HG03066 (cell line): ENCODE results near the gene TIPARP.
"Not testable (repeated sequence)": the region's sequence is repeated elsewhere in the genome, so short reads cannot be mapped to it uniquely, and the experiment has no call there.

Experiments
- ATAC-seq: cut with Tn5 transposase; IDR thresholded peaks from one replicate; pipeline ENCODE4 v1.9.1; 2021; ENCODE audit warnings: low read depth; ENCODE audit not compliant: unreplicated experiment

The TIPARP gene

DNA sequence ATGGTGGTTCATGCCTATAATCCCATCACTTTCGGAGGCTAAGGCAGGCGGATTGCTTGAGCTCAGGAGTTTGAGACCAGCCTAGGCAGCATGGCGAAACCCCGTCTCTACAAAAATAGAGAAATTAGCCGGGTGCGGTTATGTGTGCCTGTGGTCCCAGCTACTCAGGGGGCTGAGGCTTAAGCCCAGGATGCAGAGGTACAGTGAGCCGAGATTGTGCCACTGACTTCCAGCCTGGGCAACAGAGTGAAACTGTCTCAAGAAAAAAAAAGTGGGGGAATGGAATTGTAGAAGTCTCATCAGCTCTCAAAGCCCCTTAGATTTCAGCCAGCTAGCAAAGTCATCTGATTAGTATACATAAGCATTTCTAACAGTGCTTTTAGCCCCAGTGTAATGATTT, 33.2 kb downstream of the TIPARP start:
- ATAC-seq = no peak

GRCh38 chr3:156710429-156710828, 36.0 kb downstream of the TIPARP start:
- no peak for ATAC-seq

DNA sequence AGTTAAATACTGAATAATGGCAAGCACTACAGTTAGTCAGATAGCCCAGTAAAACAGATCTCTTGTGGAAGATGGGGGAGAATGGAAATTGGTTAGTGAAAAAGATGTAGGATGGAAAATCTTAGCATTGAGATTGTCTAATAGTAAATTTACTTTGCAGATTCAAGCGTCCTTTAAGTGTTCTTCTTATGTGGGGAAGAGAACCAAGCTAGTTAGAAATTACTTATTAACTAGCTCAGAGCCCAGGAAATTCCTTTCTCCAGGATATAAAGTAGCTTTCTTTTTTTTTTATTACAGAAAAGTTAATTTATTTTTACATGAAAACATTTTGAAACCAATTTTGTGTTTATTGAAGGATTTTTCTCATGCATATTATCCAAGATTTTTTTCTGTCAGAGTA, 36.7 kb downstream of the TIPARP start:
- no peak for ATAC-seq

GRCh38 chr3:156711944-156712343, 37.6 kb downstream of the TIPARP start:
- ATAC-seq = not testable (repeated sequence)

- ATAC-seq = no peak
These were observed 41.9 kb downstream of the TIPARP start for GRCh38 chr3:156716105-156716862.

GRCh38 chr3:156718622-156719306, 44.4 kb downstream of the TIPARP start:
- ATAC-seq = no peak

DNA sequence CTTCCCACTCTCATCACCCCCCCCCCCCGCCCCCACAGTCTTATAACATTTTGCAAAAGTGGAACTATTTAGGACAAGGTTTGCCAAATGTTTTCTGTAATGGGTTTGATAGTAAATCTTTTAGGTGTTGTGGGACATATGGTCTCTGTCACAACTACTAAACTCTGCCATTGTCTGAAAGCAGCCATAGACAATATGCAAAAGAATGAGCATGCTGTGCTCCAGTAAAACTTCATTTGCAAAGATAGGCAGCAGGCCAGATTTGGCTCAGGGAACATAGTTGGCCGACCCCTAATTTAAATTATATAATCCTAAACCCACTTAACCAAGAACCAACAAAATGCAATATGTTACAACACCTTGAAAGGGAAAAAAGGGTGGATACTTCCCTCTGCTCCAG, 46.4 kb downstream of the TIPARP start:
- ATAC-seq = no peak

GRCh38 chr3:156721687-156722618, 47.6 kb downstream of the TIPARP start:
- ATAC-seq = no peak

GRCh38 chr3:156723182-156723619, 48.8 kb downstream of the TIPARP start:
- no peak for ATAC-seq

- no peak for ATAC-seq
These were observed 51.3 kb downstream of the TIPARP start for GRCh38 chr3:156725682-156726081.

DNA sequence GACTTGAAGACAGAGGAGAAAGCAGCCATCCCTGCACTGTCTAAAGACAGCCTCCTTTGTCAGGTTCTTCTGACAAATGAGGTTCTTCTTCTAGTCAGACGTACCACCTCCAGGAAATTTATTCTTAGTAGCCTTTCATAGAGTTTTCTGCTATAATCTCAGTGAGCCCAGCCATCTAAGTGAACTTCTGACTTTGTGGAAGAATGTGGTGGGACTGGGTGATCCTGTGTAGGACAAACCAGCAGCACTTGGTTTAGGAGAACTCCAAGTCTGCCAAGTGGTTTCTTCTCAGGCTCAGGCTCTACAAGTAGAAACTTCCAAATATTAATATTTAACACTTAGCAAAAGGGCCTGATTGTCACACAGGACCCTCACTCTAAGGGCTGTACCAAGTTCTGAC, 52.1 kb downstream of the TIPARP start:
- ATAC-seq = no peak

- peak; percentile 69 for ATAC-seq
These were observed 53.3 kb downstream of the TIPARP start for GRCh38 chr3:156727519-156728205.

GRCh38 chr3:156728267-156728985, 54.0 kb downstream of the TIPARP start:
- peak; percentile 9 for ATAC-seq

GRCh38 chr3:156729460-156730179, 55.2 kb downstream of the TIPARP start:
- ATAC-seq = no peak

GRCh38 chr3:156731813-156732212, 57.4 kb downstream of the TIPARP start:
- no peak for ATAC-seq

DNA sequence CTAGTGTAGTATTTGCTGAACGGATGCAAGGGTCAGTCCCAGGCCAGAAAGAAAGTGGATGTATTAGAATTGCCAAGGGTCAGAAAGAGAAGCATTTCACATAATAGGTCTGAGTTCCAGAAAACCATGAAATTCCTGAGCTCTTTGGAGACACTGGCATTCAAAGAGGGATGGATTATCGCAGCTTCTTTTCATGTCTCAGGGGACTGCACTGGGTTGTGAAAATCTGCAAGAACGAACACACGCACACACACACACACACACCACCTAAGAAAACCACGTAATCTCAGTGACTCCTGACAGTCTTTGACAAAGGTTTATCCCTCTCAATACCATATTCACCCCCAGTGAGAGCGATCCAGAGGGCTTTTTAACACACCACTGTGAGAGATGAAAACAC, 57.9 kb downstream of the TIPARP start:
- no peak for ATAC-seq

DNA sequence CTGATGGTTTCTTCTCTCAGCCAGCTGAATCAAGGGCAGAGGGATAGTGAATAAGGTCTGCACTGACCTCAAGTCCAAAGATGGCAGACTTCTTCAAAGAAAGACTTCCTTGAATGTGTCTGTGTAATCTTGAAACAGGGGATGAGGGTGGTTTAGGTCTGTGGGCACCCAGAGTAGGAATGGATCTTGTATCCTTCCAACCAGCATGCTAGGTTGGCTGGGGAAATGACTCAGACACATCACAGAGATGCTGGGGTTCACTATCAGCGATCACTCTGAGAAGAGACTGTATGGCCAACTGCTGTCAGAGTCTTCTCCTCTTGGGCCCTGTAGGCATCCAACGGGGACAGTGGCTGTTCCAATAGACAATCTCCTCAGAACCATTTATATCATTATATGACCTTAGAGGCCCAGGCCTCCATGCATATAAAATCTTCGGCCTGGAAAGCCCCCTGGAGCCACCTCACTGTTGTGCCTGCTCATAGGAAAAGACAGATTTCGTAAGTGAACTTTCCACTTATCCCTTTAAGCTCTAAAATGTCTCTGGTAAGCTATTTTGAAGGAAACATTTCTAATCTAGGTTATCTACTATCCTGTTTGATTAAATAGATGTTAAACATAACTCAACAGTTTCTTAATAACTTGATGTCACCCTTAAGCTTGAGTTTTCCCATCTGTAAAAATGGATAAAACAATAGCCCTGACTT, 58.5 kb downstream of the TIPARP start:
- ATAC-seq = no peak

- ATAC-seq = not testable (repeated sequence)
These were observed 60.3 kb downstream of the TIPARP start for GRCh38 chr3:156734661-156735060.

DNA sequence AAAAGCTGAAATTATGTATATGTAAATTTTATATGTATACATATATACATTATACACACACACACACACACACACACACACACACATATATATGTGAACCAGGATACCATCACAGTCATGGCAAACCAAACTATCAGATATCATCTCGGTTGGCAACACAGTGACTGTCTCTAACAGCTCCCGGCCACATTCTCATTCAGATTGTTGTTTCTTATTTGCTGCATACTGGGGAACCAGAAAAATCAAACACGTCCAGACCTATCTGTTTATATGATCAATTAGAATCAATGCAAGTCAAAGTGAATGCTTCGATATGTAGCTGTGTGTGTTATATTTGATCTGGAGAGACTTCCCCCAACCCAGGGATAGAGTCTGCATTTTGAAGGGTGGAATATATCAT, 61.1 kb downstream of the TIPARP start:
- ATAC-seq = no peak
